ENCODE data around the gene CD8B2. TPM values are rescaled to one million over a fixed set of nuclear protein-coding genes. Genes with fewer than 3 reads are reported as not detected.

CD8B2 gene
- total and polyA plus RNA-seq, 9 of the 15 experiments (the other 6 are each of a cell fraction or from before 2014, with no cell fraction given) = 0.03 TPM; not detected in 8

DNA sequence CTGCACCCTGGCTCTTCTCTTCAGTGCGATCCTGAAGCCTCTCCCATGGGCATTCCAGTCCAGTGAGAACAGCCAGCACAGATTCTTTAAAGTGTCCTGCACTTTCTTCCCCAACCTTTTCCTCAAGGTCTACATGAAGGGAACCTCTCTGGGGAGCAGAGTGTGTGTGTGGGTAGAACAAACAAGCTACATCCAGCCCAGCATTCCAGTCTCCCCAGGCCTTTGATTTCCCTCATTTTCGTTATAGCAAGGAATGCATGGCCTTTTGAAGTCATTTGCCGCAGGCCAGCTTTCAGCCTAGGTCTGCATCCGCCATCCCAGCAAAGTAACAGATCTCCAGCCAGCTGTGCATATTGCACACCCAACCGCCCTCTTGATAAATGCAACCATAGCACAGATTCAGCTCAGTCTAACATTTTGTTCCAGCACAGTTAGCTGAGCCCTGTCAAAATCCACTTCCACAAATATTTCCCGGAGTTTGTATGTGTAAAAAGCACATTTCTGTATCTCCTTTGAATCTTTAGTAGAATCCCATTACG is 44.6 kb downstream of the CD8B2 start:
- DNase-seq (ENCODE audit: extremely low read depth in 1 of 4, low spot score in 3 of 4) = no peak
- WGBS (ENCODE audit: insufficient coverage, low coverage, missing lambda C conversion rate) = 3% methylated on average over 6 of the region's 7 CpGs
- H3K9ac ChIP-seq (ENCODE audit: insufficient read depth in 1 of 2, low read depth in 2 of 2, low read length in 2 of 2) = no peak overlapping the region
- no peaks in the 10 kb centered on the region for H3K79me2 ChIP-seq (ENCODE audit: control insufficient read depth, insufficient read depth, low read length)
- in situ Hi-C loops (cut with MboI) = no loop called here
- no peak overlapping the region for H3K27ac ChIP-seq (ENCODE audit: extremely low read depth, low read depth, low read length)
- ATAC-seq = no peak
- intact Hi-C loops (cut with micrococcal nuclease) = no loop called here
- no peak for FAIRE-seq
- H3K4me2 ChIP-seq (ENCODE audit: insufficient read depth, low read length) = no peak overlapping the region
- no peak overlapping the region for H3K4me3 ChIP-seq
- H3K36me3 ChIP-seq (ENCODE audit: control insufficient read depth, insufficient read depth, low read length) = no peaks in the 10 kb centered on the region
- no peaks in the 10 kb centered on the region for H3K4me1 ChIP-seq (replicated peaks in 1 of 2; ENCODE audit: control insufficient read depth in 2 of 2, insufficient read depth in 2 of 2, low read length in 2 of 2)
- BruUV-seq (replicated peaks) = no TSS peak
- no peak overlapping the region for H2AFZ ChIP-seq (ENCODE audit: low read depth, low read length)
- CTCF ChIA-PET (ENCODE audit: low intra/inter-chr PET ratio) = no interaction called here
- peaks cover 0 to 16% of the 10 kb centered on the region in 2 experiments; a peak in 2 of 5 replicates for H3K27me3 ChIP-seq (ENCODE audit: control insufficient read depth in 2 of 2, insufficient read depth in 2 of 2, low read length in 2 of 2)
- H4K20me1 ChIP-seq (replicated peaks; ENCODE audit: control insufficient read depth, insufficient read depth, low read length) = no peaks in the 10 kb centered on the region
- H3K9me3 ChIP-seq (replicated peaks; ENCODE audit: control insufficient read depth, insufficient read depth, low read depth, low read length) = no peaks in the 10 kb centered on the region
- POLR2A ChIA-PET = no interaction called here
- H3K9me1 ChIP-seq (ENCODE audit: control insufficient read depth, insufficient read depth, low read length) = no peaks in the 10 kb centered on the region
- no peak for TF ChIP-seq ZNF695 (CRISPR knock-in tag; IDR thresholded peaks at IDR 0.05)
- TF ChIP-seq HCFC1 (IDR thresholded peaks at IDR 0.05; ENCODE audit: low read depth, low read length) = no peak
- TF ChIP-seq CBFA2T3 (IDR thresholded peaks at IDR 0.05) = no peak
- TF ChIP-seq TCFL5 (CRISPR knock-in tag; conservative IDR thresholded peaks at IDR 0.05) = no peak
- TF ChIP-seq ESRRB (CRISPR knock-in tag; IDR thresholded peaks at IDR 0.05; ENCODE audit: borderline replicate concordance) = no peak

DNA sequence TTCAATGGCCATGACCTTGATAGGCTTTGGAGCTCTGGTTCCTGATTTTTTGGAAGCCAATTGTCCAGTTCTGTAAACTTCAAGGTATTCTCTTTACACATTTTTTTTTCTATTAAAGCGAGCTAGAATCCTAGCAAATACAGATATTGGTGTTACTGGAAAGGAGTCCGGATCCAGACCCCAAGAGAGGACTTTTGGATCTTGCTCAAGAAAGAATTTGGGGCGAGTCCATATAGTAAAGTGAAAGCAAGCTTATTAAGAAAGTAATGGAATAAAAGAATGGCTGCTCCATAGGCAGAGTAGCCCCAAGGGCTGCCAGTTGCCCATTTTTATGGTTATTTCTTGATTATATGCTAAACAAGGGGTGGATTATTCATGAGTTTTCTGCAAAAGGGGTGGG is 45.1 kb downstream of the CD8B2 start:
- Histone ChIP-seq H3K36me3 (ENCODE audit: control insufficient read depth, insufficient read depth, low read length) (no peaks in the 10 kb centered on the region), H3K9ac (ENCODE audit: insufficient read depth in 1 of 2, low read depth in 2 of 2, low read length in 2 of 2) (no peak overlapping the region), H3K4me1 (replicated peaks in 1 of 2; ENCODE audit: control insufficient read depth in 2 of 2, insufficient read depth in 2 of 2, low read length in 2 of 2) (no peaks in the 10 kb centered on the region), H3K79me2 (ENCODE audit: control insufficient read depth, insufficient read depth, low read length) (no peaks in the 10 kb centered on the region), H3K9me3 (replicated peaks; ENCODE audit: control insufficient read depth, insufficient read depth, low read depth, low read length) (no peaks in the 10 kb centered on the region), H3K4me2 (ENCODE audit: insufficient read depth, low read length) (no peak overlapping the region), H3K27ac (ENCODE audit: extremely low read depth, low read depth, low read length) (no peak overlapping the region), H3K9me1 (ENCODE audit: control insufficient read depth, insufficient read depth, low read length) (no peaks in the 10 kb centered on the region), H4K20me1 (replicated peaks; ENCODE audit: control insufficient read depth, insufficient read depth, low read length) (no peaks in the 10 kb centered on the region), H2AFZ (ENCODE audit: low read depth, low read length) (no peak overlapping the region), H3K4me3 (no peak overlapping the region), H3K27me3 (ENCODE audit: control insufficient read depth in 2 of 2, insufficient read depth in 2 of 2, low read length in 2 of 2) (peaks cover 0 to 16% of the 10 kb centered on the region in 2 experiments; a peak in 2 of 5 replicates)
- FAIRE-seq = no peak
- POLR2A ChIA-PET = no interaction called here
- 0% methylated on average over 3 of the region's 3 CpGs for WGBS (ENCODE audit: insufficient coverage, low coverage, missing lambda C conversion rate)
- no peak for TF ChIP-seq ZNF224 (CRISPR knock-in tag; IDR thresholded peaks at IDR 0.05)
- TF ChIP-seq KAT2B (IDR thresholded peaks at IDR 0.05; ENCODE audit: low read depth, low read length) = no peak
- no peak for TF ChIP-seq SAP30 (IDR thresholded peaks at IDR 0.05; ENCODE audit: borderline replicate concordance, insufficient read depth, low read depth, low read length, poor library complexity, severe bottlenecking)
- TF ChIP-seq U2AF2 (optimal IDR thresholded peaks at IDR 0.05; ENCODE audit: low read depth, low read length) = no peak
- no peak for TF ChIP-seq BCOR (IDR thresholded peaks at IDR 0.05)
- in situ Hi-C loops (cut with MboI) (no loop called here), intact Hi-C loops (cut with micrococcal nuclease) (no loop called here)
- ATAC-seq = no peak
- BruUV-seq (replicated peaks) = no TSS peak
- CTCF ChIA-PET (ENCODE audit: low intra/inter-chr PET ratio) = no interaction called here
- no peak for DNase-seq (ENCODE audit: extremely low read depth in 1 of 4, low spot score in 3 of 4)

Data from K562 (cell line).